Loucy (cell line): ENCODE measurements around the gene MCFD2.

Source experiments
- H2AFZ ChIP-seq: fragments of 200-600 bp; sonication (generic); 2 replicates; pipeline ENCODE4 v1.6.0; 2016; ENCODE audit warnings: antibody characterized with exemption, mild to moderate bottlenecking, low read length, moderate library complexity
- H3F3A ChIP-seq: fragments of 200-600 bp; 2 replicates; pipeline ENCODE4 v1.6.0; 2016; ENCODE audit warnings: antibody characterized with exemption, low read depth, mild to moderate bottlenecking
- H3K27me3 ChIP-seq: fragments of 200-600 bp; sonication (generic); 2 replicates; pipeline ENCODE4 v1.6.1; 2014; ENCODE audit warnings: low read length, mild to moderate bottlenecking; ENCODE audit not compliant: insufficient read depth, poor library complexity, severe bottlenecking
- H3K36me3 ChIP-seq: fragments of 200-600 bp; sonication (generic); 2 replicates; pipeline ENCODE4 v1.6.1; 2016; ENCODE audit warnings: low read length; ENCODE audit not compliant: insufficient read depth
- H3K4me1 ChIP-seq: fragments of 200-600 bp; sonication (generic); 2 replicates; pipeline ENCODE4 v1.5.1; 2014; ENCODE audit warnings: low read length, mild to moderate bottlenecking; ENCODE audit not compliant: insufficient read depth, poor library complexity, severe bottlenecking
- H3K4me2 ChIP-seq: fragments of 200-600 bp; sonication (generic); 2 replicates; pipeline ENCODE4 v1.6.0; 2014; ENCODE audit warnings: antibody characterized with exemption, low read length, low read depth, mild to moderate bottlenecking; ENCODE audit not compliant: poor library complexity, severe bottlenecking
- H3K4me3 ChIP-seq: fragments of 200-600 bp; sonication (generic); 2 replicates; pipeline ENCODE4 v1.5.1; 2014; ENCODE audit warnings: low read length, mild to moderate bottlenecking, mixed read lengths; ENCODE audit not compliant: poor library complexity, severe bottlenecking
- H3K79me2 ChIP-seq: fragments of 200-600 bp; sonication (generic); 2 replicates; pipeline ENCODE4 v1.6.1; 2014; ENCODE audit warnings: low read length; ENCODE audit not compliant: insufficient read depth
- H3K9ac ChIP-seq: fragments of 200-600 bp; sonication (generic); 2 replicates; pipeline ENCODE4 v1.6.0; 2014; ENCODE audit warnings: mild to moderate bottlenecking, low read depth, low read length, moderate library complexity; ENCODE audit not compliant: poor library complexity, severe bottlenecking
- H3K9me2 ChIP-seq: fragments of 200-600 bp; sonication (generic); replicated peaks from 2 replicates; pipeline ENCODE4 v1.6.1; 2016; ENCODE audit warnings: low read depth, low read length, mixed read lengths
- H3K9me3 ChIP-seq: fragments of 200-600 bp; sonication (generic); 2 replicates; pipeline ENCODE4 v1.6.1; 2014; ENCODE audit warnings: mild to moderate bottlenecking, antibody characterized with exemption, low read length, low read depth; ENCODE audit not compliant: insufficient read depth
- H4K20me1 ChIP-seq: fragments of 200-600 bp; sonication (generic); 2 replicates; pipeline ENCODE4 v1.6.0; 2014; ENCODE audit warnings: antibody characterized with exemption, low read length, mild to moderate bottlenecking; ENCODE audit not compliant: insufficient read depth, poor library complexity, severe bottlenecking
- EZH2phosphoT487 ChIP-seq: fragments of 200-600 bp; IDR thresholded peaks from 2 replicates; pipeline ENCODE4 v1.6.1; 2018; ENCODE audit warnings: antibody characterized with exemption, mild to moderate bottlenecking, moderate library complexity, borderline replicate concordance
- TF ChIP-seq, protein P1 (sequence below): fragments of 200-600 bp; sonication (generic); conservative IDR thresholded peaks from 2 replicates; pipeline ENCODE4 v1.5.1; 2014; ENCODE audit warnings: mild to moderate bottlenecking, antibody characterized with exemption, low read length

Gene MCFD2

DNA sequence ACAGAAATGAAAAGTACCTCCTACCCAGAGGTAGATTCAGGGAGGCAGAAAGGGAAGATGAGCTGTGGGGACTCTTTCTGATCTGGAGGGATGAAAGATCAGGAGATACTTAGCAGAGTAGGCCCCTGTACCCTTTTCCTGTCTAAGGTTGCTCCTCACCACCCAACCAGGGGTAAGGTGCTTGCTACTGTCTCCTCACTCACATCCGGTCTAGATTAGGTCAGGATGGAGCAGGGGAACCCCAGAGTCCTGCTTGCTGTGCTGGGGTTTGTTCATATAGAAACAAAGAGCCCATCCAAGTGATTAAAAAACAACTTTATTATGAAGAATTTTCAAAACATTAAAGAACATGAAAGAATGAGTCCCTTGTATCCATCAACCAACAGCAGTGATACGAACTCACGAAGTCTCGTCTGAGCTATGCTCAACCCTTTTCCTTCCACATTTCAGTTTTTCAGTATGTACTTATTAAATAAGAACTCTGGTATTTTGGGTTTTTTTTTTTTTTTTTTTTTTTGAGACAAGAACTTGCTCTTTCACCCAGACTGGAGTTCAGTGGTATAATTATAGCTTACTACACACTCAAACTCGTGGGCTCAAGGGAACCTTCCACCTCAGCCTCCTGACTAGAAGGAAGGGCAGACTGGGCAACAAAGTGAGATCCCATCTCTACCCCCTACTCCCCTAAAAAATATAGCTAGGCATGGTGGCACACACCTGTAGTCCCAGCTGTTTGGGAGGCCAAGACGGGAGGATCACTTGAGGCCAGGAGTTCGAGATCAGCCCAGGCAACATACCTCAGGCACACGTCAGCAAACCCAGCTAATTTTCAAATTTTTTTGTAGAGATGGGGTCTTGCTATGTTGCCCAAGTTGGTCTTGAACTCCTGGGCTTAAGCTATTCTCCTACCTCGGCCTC, 28.5 kb upstream of the MCFD2 start:
- Histone ChIP-seq H3K4me2 (peak overlapping the region; percentile 99), H4K20me1 (no peaks in the 10 kb centered on the region), H3K4me1 (peaks cover 61% of the 10 kb centered on the region), H3K27me3 (no peaks in the 10 kb centered on the region), H3K79me2 (peaks cover 76% of the 10 kb centered on the region), H3K9ac (peak overlapping the region; percentile 42), H3K9me2 (no peaks in the 10 kb centered on the region), H3K4me3 (peak overlapping the region; percentile 96), H3F3A (no peaks in the 10 kb centered on the region), H3K9me3 (no peaks in the 10 kb centered on the region), H2AFZ (no peak overlapping the region), H3K36me3 (no peaks in the 10 kb centered on the region)
- TF ChIP-seq, protein P1, sequence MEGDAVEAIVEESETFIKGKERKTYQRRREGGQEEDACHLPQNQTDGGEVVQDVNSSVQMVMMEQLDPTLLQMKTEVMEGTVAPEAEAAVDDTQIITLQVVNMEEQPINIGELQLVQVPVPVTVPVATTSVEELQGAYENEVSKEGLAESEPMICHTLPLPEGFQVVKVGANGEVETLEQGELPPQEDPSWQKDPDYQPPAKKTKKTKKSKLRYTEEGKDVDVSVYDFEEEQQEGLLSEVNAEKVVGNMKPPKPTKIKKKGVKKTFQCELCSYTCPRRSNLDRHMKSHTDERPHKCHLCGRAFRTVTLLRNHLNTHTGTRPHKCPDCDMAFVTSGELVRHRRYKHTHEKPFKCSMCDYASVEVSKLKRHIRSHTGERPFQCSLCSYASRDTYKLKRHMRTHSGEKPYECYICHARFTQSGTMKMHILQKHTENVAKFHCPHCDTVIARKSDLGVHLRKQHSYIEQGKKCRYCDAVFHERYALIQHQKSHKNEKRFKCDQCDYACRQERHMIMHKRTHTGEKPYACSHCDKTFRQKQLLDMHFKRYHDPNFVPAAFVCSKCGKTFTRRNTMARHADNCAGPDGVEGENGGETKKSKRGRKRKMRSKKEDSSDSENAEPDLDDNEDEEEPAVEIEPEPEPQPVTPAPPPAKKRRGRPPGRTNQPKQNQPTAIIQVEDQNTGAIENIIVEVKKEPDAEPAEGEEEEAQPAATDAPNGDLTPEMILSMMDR, result no peak

GRCh38 chr2:46942891-46943626, 27.5 kb upstream of the MCFD2 start:
- Histone ChIP-seq H3K4me3 (peak overlapping the region; percentile 96), H3K4me1 (peaks cover 61% of the 10 kb centered on the region), H3K27me3 (no peaks in the 10 kb centered on the region), H3K9me2 (no peaks in the 10 kb centered on the region), H3K9ac (peak overlapping the region; percentile 90), H2AFZ (no peak overlapping the region), H4K20me1 (no peaks in the 10 kb centered on the region), H3F3A (no peaks in the 10 kb centered on the region), H3K4me2 (peak overlapping the region; percentile 99), H3K79me2 (peaks cover 66% of the 10 kb centered on the region), H3K36me3 (no peaks in the 10 kb centered on the region), H3K9me3 (no peaks in the 10 kb centered on the region)
- TF ChIP-seq EZH2phosphoT487, result no peak
- TF ChIP-seq, protein P1, result no peak

- H3K4me2 ChIP-seq, result peak overlapping the region; percentile 99
- TF ChIP-seq, protein P1, result no peak
- TF ChIP-seq EZH2phosphoT487, result no peak
- H3F3A ChIP-seq, result no peaks in the 10 kb centered on the region
- H3K4me3 ChIP-seq, result peak overlapping the region; percentile 96
- H3K79me2 ChIP-seq, result peaks cover 56% of the 10 kb centered on the region
- H3K27me3 ChIP-seq, result no peaks in the 10 kb centered on the region
- peak overlapping the region; percentile 90 for H3K9ac ChIP-seq
- peaks cover 61% of the 10 kb centered on the region for H3K4me1 ChIP-seq
- no peaks in the 10 kb centered on the region for H3K9me3 ChIP-seq
- no peaks in the 10 kb centered on the region for H3K36me3 ChIP-seq
- peak overlapping the region; percentile 96 for H2AFZ ChIP-seq
- H3K9me2 ChIP-seq, result no peaks in the 10 kb centered on the region
- H4K20me1 ChIP-seq, result no peaks in the 10 kb centered on the region
Measured at GRCh38 chr2:46942143-46942526, 26.5 kb upstream of the MCFD2 start.
